NCI-H2029 treated with DMSO at 0.1 percent for 48 hours (cell line): ENCODE measurements around the gene MIPOL1.
"Not testable (repeated sequence)": the region's sequence is repeated elsewhere in the genome, so short reads cannot be mapped to it uniquely, and the experiment has no call there.

ENCODE experiments used
- DNase-seq: peaks from one replicate; lab custom pipeline; 2025; lab: John Stamatoyannopoulos, UW

Gene MIPOL1, protein sequence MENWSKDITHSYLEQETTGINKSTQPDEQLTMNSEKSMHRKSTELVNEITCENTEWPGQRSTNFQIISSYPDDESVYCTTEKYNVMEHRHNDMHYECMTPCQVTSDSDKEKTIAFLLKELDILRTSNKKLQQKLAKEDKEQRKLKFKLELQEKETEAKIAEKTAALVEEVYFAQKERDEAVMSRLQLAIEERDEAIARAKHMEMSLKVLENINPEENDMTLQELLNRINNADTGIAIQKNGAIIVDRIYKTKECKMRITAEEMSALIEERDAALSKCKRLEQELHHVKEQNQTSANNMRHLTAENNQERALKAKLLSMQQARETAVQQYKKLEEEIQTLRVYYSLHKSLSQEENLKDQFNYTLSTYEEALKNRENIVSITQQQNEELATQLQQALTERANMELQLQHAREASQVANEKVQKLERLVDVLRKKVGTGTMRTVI

DNA sequence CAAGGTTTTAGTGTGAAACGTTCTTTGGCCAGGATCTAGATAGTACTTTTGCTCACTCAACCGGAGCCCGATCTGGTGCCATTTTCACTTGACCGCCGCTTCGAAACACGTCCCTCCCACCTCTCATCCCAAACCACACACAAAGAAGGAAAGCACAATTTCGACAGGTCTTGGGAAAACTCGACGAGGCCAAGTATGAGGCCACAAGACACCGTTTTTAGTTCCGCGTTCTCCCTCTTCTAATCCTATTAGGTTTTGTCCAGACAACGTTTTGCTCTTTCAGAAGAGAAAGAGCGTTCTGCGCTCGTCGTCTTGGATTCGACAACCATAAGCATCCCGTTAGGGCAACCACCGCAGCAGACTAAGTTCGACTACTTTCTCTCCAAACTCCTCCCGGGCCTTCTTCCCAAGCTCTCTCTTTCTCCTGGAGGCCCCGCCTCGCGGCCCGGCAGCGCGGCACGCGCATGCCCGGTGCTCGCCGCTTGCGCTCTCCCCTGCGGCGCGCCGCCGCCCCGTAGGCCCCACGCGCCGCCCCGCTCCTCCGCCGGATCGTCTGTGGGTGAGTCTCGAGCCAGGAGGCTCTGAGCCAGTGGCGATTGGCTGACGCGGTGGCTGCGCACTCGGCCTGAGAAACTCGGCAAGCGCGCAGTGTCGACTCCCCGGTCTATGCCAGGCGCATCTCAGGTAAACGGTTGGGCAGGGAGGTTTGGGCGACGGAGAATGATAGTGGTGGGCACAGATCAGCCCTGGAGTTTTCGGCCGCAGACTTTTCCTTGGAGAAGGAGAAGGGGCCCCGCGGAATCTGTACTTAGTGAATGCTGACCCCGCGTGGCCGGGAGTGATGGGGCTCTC is at the start of gene MIPOL1:
TSS of gene MIPOL1 (plus strand) at position 517 of the 852 bp plus-strand sequence. CDS start 49,952 bp downstream, outside the sequence.
- DNase-seq = peak; percentile 95

DNA sequence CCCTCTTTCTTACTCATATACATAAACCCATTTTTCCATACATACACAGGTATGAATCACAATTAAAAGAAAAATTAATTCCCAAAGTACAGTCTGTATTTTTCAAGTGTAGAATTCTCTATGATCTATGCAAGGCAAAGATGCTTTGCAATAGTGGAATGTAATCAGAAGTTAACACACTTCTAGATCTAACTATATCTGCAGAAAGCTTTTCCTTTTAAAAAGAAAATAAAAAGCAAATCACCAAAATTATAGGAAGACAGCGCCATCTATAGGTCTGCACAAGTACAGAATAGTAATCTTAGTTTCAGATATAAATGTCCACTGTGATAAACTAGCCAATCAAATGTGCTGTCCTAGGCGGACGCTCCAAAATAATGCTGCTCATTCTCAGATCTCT is 47.3 kb upstream of the MIPOL1 start:
- peak; percentile 73 for DNase-seq

DNA sequence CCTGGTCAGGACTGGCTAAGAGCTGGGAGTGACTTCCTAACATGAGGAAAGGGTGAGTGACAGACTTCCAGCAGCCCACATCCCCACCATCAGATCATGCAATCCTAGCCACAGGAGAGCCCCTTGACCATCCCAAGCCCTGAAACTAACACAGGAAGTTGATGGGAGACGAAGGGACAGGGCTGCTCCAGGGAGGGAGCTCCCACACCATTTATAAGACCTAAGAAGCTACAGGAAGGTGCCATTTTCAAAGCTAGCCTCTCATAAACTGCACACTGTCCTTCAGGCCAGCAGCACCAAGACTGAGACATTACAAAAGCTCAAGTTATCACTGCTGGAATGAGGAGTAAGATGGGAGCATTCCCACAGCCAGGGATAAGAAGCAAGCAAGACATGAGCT is 44.7 kb upstream of the MIPOL1 start:
- no peak for DNase-seq

- DNase-seq = no peak
Observed at GRCh38 chr14:37153483-37153882, 44.3 kb upstream of the MIPOL1 start.

DNA sequence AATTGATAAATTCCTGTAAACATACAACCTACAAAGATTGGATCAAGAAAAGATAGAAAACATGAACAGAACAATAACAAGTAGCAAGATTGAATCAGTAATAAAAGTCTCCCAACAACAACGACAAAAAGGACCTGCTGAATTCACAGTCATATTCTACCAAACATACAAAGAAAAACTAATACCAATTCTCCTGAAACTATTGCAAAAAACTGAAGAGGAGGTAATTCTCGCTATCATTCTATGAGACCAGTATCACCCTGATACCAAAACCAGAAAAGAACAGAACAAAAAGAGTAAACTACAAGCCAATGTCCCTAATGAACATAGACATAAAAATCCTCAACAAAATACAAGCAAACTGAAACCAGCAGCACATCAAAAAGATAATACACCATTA is 39.8 kb upstream of the MIPOL1 start:
- DNase-seq = no peak

DNA sequence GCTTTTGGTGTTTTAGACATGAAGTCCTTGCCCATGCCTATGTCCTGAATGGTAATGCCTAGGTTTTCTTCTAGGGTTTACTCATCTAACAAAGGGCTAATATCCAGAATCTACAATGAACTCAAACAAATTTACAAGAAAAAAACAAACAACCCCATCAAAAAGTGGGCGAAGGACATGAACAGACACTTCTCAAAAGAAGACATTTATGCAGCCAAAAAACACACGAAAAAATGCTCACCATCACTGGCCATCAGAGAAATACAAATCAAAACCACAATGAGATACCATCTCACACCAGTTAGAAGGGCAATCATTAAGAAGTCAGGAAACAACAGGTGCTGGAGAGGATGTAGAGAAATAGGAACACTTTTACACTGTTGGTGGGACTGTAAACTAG is 35.4 kb upstream of the MIPOL1 start:
- not testable (repeated sequence) for DNase-seq

DNA sequence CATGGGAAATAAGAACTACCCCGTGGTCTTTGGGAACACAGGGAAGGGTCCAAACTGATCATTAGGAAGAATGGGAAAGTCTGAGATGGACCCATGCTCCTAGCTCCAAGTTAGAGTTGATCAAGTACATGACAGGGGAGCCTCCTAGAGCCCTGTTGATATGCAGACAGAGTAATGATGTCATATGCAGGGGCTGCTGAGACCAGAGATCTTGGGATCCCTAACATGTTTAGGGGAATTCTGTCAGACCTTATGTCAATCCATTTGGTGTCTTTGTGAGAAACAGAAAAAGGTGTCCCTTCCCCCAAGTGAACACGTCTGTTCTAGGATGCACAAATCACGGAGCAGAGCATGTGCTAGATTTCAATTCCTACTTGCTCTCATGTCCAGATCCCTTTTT is 31.9 kb upstream of the MIPOL1 start:
- DNase-seq = no peak

GRCh38 chr14:37167151-37168047 is 30.3 kb upstream of the MIPOL1 start:
- DNase-seq = no peak

DNA sequence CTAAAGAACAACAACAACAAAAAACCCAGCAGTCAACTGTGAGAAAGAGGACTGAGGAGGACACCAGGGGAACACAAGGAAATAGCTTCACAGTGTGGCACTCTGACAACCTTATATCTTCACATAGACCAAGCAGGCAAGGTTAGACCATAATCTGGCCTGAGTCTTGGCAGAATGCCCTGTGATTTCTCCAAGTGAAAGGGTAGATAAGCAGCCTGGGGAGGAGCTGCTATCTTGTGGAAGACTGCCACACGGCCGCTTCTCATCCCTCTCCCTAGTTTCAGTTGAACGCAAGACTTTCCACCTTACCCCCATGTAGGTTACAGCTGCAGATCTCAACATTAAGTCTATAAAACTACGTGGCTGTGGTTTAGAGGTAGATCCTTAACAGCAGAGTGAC is 29.0 kb upstream of the MIPOL1 start:
- no peak for DNase-seq

- DNase-seq = no peak
Observed at GRCh38 chr14:37170237-37170636, 27.5 kb upstream of the MIPOL1 start.

- no peak for DNase-seq
Observed at GRCh38 chr14:37170993-37171392, 26.7 kb upstream of the MIPOL1 start.

- no peak for DNase-seq
Observed at GRCh38 chr14:37171678-37172023, 26.1 kb upstream of the MIPOL1 start.

DNA sequence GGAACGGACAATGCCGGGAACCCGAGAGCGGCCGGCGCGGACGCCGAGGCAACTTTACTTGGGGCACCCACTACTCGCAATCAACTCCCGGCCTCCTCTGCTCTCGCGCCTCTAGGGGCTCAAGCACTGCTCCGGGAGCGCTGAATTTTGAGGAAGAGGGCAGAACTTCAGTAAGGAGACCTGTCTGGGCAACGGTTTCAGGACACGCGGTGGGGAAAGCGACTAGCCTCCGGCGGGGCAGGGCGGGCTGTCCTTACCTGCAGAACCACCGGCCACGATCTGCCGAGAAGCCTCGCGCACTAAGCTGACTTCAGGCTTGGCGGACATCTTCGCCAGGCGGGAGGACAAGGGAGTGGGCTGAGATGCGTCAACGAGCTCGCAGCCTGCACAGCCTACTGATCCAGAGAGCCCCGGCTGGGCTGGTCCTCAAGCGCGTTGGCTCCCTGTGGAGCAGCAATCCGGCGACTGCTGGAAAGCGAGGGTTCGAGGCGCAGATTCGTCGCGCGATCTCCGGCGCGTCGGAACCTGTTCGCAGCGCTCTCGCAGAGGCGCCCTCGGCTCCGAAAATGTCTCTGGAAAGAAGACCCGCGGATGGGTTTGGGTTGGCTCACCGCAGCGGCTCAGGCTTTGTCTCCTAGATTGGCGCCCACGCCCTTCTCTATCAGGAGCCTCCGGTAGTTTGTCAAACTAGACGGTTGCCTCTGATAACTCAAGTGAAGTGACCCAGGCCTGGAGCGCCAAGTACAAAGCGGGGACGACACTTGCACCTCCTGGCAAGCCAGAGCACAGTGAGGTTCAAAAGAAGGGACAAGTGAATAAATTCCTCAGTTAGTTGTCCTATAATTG is 25.5 kb upstream of the MIPOL1 start, which contains the start of gene SLC25A21:
TSS of gene SLC25A21 (minus strand) at position 583 of the 846 bp plus-strand sequence.
- DNase-seq = peak; percentile 74

DNA sequence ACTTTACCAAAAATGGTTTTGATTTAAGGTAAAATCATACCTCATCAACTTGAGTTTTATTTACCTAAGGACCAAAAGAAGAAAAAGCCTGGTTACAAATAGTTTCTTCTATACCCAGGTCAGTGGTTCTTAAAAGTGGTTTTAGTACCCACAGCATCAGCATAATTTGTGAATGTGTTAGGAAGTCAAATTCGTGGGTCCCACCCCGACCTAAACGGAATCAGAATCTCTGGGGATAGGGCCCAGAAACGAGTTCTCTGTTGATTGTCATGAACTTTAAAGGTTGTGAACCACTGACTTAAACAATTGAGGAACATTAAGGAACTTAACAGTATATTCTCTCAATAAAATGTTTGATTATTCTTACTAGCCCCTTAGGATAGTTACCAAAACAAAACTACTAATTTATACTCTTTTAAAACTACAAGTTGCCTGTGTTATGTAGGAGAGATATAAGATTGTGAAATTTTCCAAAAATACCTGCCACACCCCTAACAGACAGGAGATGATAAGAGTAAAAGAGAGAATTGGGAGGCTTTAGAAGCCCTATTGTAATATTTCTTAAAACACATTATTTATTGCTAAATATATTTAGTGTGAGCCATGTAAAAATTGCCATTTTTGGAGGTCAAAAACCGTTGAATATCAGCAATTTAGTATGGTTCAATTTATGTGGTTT is 24.7 kb upstream of the MIPOL1 start:
- no peak for DNase-seq

- no peak for DNase-seq
Observed at GRCh38 chr14:37179896-37180502, 17.7 kb upstream of the MIPOL1 start.

GRCh38 chr14:37180886-37181285 is 16.9 kb upstream of the MIPOL1 start:
- not testable (repeated sequence) for DNase-seq

- DNase-seq = no peak
Observed at GRCh38 chr14:37181441-37181840, 16.3 kb upstream of the MIPOL1 start.

- not testable (repeated sequence) for DNase-seq
Observed at GRCh38 chr14:37184520-37184919, 13.2 kb upstream of the MIPOL1 start.

DNA sequence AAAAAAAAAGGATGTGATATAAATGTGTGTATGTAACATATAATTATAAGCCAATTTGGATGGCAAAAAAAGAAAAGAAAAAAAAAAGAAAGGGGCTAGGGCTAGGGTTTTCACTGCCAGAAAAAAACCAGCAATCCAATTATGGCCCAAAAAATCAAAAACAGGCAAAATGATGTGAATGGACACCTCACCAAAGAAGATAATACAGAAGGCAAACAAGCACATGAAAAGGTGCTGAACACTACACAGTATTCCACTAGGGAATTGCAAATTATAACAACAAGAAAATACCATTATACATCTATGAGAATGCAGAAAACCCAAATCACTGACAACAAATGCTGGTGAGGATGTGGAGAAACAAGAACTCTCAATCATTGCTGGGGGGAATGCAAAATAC is 12.1 kb upstream of the MIPOL1 start:
- no peak for DNase-seq

GRCh38 chr14:37186865-37187264 is 10.9 kb upstream of the MIPOL1 start:
- no peak for DNase-seq
